RWPE2 (cell line): ENCODE results near the gene AP4E1.
"Not testable (repeated sequence)": the region's sequence is repeated elsewhere in the genome, so short reads cannot be mapped to it uniquely, and the experiment has no call there.

Source experiments
- ATAC-seq: fragments of 200-7000 bp; cut with Tn5 transposase; 3 replicates; pipeline ENCODE4 v1.9.1; 2021; ENCODE audit warnings: low read depth
- DNase-seq: peaks from one replicate; pipeline ENCODE4 v3.0.0-alpha.2; 2020; ENCODE audit warnings: low spot score
- H3K27ac ChIP-seq: fragments of 450-650 bp; 2 replicates; pipeline ENCODE4 v1.5.1; 2017; ENCODE audit warnings: mild to moderate bottlenecking; ENCODE audit not compliant: poor library complexity, severe bottlenecking
- H3K27me3 ChIP-seq: fragments of 250-450 bp; sonication (Bioruptor Pico); 2 replicates; pipeline ENCODE4 v1.5.1; 2021; ENCODE audit warnings: mild to moderate bottlenecking, moderate library complexity; ENCODE audit not compliant: insufficient read depth, poor library complexity, severe bottlenecking
- H3K36me3 ChIP-seq: fragments of 250-450 bp; sonication (Bioruptor Pico); 2 replicates; pipeline ENCODE4 v1.5.1; 2020; ENCODE audit warnings: low read depth, mild to moderate bottlenecking, moderate library complexity
- H3K4me1 ChIP-seq: fragments of 250-450 bp; sonication (Bioruptor Pico); 2 replicates; pipeline ENCODE4 v1.5.1; 2021; ENCODE audit warnings: mild to moderate bottlenecking, moderate library complexity; ENCODE audit not compliant: insufficient read depth, poor library complexity, severe bottlenecking
- H3K4me3 ChIP-seq: fragments of 250-450 bp; sonication (Bioruptor Pico); 2 replicates; pipeline ENCODE4 v1.5.1; 2021; ENCODE audit warnings: mild to moderate bottlenecking, moderate library complexity; ENCODE audit not compliant: severe bottlenecking
- H3K9me3 ChIP-seq: fragments of 250-450 bp; sonication (Bioruptor Pico); 2 replicates; pipeline ENCODE4 v1.5.1; 2021; ENCODE audit warnings: mild to moderate bottlenecking, moderate library complexity; ENCODE audit not compliant: severe bottlenecking
- TF ChIP-seq, protein P1 (sequence below): fragments of 450-650 bp; IDR thresholded peaks from one replicate; pipeline ENCODE4 v1.5.1; 2017; ENCODE audit warnings: mild to moderate bottlenecking, moderate library complexity; ENCODE audit not compliant: poor library complexity, severe bottlenecking

Gene AP4E1

GRCh38 chr15:50945725-50946124, 37.2 kb downstream of the AP4E1 start:
- ATAC-seq = no peak
- Histone ChIP-seq H3K27me3 (no peaks in the 10 kb centered on the region), H3K27ac (no peak overlapping the region), H3K9me3 (no peaks in the 10 kb centered on the region), H3K4me3 (no peak overlapping the region), H3K36me3 (peaks cover 83% of the 10 kb centered on the region), H3K4me1 (peaks cover 15% of the 10 kb centered on the region)
- DNase-seq = no peak
- TF ChIP-seq, protein P1, sequence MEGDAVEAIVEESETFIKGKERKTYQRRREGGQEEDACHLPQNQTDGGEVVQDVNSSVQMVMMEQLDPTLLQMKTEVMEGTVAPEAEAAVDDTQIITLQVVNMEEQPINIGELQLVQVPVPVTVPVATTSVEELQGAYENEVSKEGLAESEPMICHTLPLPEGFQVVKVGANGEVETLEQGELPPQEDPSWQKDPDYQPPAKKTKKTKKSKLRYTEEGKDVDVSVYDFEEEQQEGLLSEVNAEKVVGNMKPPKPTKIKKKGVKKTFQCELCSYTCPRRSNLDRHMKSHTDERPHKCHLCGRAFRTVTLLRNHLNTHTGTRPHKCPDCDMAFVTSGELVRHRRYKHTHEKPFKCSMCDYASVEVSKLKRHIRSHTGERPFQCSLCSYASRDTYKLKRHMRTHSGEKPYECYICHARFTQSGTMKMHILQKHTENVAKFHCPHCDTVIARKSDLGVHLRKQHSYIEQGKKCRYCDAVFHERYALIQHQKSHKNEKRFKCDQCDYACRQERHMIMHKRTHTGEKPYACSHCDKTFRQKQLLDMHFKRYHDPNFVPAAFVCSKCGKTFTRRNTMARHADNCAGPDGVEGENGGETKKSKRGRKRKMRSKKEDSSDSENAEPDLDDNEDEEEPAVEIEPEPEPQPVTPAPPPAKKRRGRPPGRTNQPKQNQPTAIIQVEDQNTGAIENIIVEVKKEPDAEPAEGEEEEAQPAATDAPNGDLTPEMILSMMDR = no peak

DNA sequence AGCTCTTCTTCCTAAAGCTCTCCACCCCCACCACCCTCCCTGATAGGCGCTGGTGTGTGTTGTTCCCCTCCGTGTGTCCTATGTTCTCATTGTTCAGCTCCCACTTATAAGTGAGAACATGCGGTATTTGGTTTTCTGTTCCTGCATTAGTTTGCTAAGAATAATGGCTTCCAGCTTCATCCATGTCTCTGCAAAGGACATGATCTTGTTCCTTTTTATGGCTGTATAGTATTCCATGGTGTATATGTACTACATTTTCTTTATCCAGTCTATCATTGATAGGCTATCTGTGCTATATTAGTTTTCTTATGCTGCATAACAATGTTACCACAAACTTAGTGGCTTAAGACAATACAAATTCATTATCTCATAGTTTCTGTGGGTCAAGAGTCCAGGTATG, 42.3 kb downstream of the AP4E1 start:
- DNase-seq, H3K9me3 ChIP-seq, H3K27me3 ChIP-seq, ATAC-seq, H3K4me3 ChIP-seq, H3K27ac ChIP-seq: not testable (repeated sequence)
- Histone ChIP-seq H3K4me1 (peaks cover 14% of the 10 kb centered on the region), H3K36me3 (peaks cover 86% of the 10 kb centered on the region)

GRCh38 chr15:50953302-50953701, 44.8 kb downstream of the AP4E1 start:
- Histone ChIP-seq H3K27ac (peak overlapping the region; percentile 13), H3K36me3 (peaks cover 89% of the 10 kb centered on the region), H3K27me3 (no peaks in the 10 kb centered on the region), H3K4me3 (no peak overlapping the region), H3K4me1 (peaks cover 11% of the 10 kb centered on the region), H3K9me3 (no peaks in the 10 kb centered on the region)
- DNase-seq = no peak
- ATAC-seq = peak; percentile 99
- TF ChIP-seq, protein P1 = no peak

DNA sequence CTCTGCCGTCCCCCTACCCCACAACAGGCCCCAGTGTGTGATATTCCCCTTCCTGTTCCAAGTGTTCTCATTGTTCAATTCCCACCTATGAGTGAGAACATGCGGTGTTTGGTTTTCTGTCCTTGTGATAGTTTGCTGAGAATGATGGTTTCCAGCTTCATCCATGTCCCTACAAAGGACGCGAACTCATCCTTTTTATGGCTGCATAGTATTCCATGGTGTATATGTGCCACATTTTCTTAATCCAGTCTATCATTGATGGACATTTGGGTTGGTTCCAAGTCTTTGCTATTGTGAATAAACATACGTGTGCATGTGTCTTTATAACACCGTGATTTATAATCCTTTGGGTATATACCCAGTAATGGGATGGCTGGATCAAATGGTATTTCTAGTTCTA, 46.4 kb downstream of the AP4E1 start:
- not testable (repeated sequence) for H3K27ac ChIP-seq, H3K27me3 ChIP-seq, ATAC-seq, DNase-seq, H3K9me3 ChIP-seq, H3K4me3 ChIP-seq
- H3K36me3 ChIP-seq = peaks cover 96% of the 10 kb centered on the region
- peaks cover 11% of the 10 kb centered on the region for H3K4me1 ChIP-seq

DNA sequence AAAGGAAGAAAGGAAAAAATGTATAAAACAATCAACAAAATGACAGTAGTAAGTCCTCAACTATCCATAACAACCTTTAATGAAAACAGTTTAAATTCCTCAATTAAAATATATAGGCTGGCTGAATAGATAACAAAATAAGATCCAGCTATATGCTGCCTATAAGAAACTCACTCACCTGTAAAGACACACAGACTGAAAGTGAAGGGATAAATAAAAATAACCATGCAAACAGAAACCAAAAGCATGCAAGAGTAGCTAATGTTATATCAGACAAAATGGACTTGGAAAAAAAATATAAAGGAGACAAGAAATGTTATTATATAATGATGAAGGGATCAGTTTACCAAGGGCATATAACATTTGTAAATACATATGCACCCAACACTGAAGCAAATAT, 51.2 kb downstream of the AP4E1 start:
- ATAC-seq = no peak
- H3K4me1 ChIP-seq = no peaks in the 10 kb centered on the region
- H3K36me3 ChIP-seq = peaks cover 90% of the 10 kb centered on the region
- TF ChIP-seq, protein P1 = no peak
- no peaks in the 10 kb centered on the region for H3K27me3 ChIP-seq
- H3K27ac ChIP-seq = no peak overlapping the region
- no peak overlapping the region for H3K4me3 ChIP-seq
- peaks cover 23% of the 10 kb centered on the region for H3K9me3 ChIP-seq
- no peak for DNase-seq

- Histone ChIP-seq H3K4me1 (no peaks in the 10 kb centered on the region), H3K27me3 (no peaks in the 10 kb centered on the region), H3K36me3 (peaks cover 79% of the 10 kb centered on the region), H3K27ac (no peak overlapping the region), H3K9me3 (peaks cover 23% of the 10 kb centered on the region), H3K4me3 (no peak overlapping the region)
- TF ChIP-seq, protein P1 = no peak
- no peak for ATAC-seq
- DNase-seq = no peak
Measured at GRCh38 chr15:50964075-50964474, 55.6 kb downstream of the AP4E1 start.
